GM18951 (cell line): ENCODE data around the gene HDAC11.

Experiments
- POLR2A ChIP-seq: IDR thresholded peaks from 4 replicates; pipeline ENCODE4 v1.6.1; 2011; ENCODE audit warnings: mild to moderate bottlenecking; ENCODE audit not compliant: insufficient read length, insufficient read depth; ENCODE audit errors: extremely low read depth
- in situ Hi-C: fragments of 300-500 bp; cut with MboI; formaldehyde crosslinking; loops from one replicate; pipeline ENCODE4 v1.12.0; 2022; ENCODE audit warnings: low sequenced_read_pairs, mixed read lengths, inconsistent platforms; ENCODE audit not compliant: unreplicated experiment

HDAC11 gene

GRCh38 chr3:13492048-13492447, 11.9 kb downstream of the HDAC11 start:
- in situ Hi-C loops, result no loop called here
- no peak for TF ChIP-seq POLR2A

- TF ChIP-seq POLR2A, result no peak
- in situ Hi-C loops, result no loop called here
Measured at GRCh38 chr3:13492976-13493866, 13.1 kb downstream of the HDAC11 start.

GRCh38 chr3:13493867-13494441, 13.8 kb downstream of the HDAC11 start:
- in situ Hi-C loops, result no loop called here
- TF ChIP-seq POLR2A, result no peak

GRCh38 chr3:13494463-13495350, 14.6 kb downstream of the HDAC11 start:
- no peak for TF ChIP-seq POLR2A
- in situ Hi-C loops, result loop anchor here (5.0 kb wide), 1 partner anchor 153 kb away; no protein-coding TSS in a partner anchor

- no peak for TF ChIP-seq POLR2A
- in situ Hi-C loops, result loop anchor here (5.0 kb wide), 1 partner anchor 152 kb away; no protein-coding TSS in a partner anchor
Measured at GRCh38 chr3:13495351-13495813, 15.3 kb downstream of the HDAC11 start.

GRCh38 chr3:13495921-13496723, 16.0 kb downstream of the HDAC11 start:
- TF ChIP-seq POLR2A, result no peak
- in situ Hi-C loops, result loop anchor here (5.0 kb wide), 1 partner anchor 151 kb away; no protein-coding TSS in a partner anchor

- TF ChIP-seq POLR2A, result no peak
- in situ Hi-C loops, result loop anchor here (5.0 kb wide), 1 partner anchor 150 kb away; no protein-coding TSS in a partner anchor
Measured at GRCh38 chr3:13496879-13497278, 16.8 kb downstream of the HDAC11 start.

GRCh38 chr3:13497386-13497785, 17.3 kb downstream of the HDAC11 start:
- TF ChIP-seq POLR2A, result no peak

GRCh38 chr3:13498354-13499060, 18.4 kb downstream of the HDAC11 start:
- in situ Hi-C loops, result loop anchor here (5.0 kb wide), 1 partner anchor 149 kb away; no protein-coding TSS in a partner anchor
- TF ChIP-seq POLR2A, result no peak

More at GRCh38 chr3:13497386-13497785, 17.3 kb downstream of the HDAC11 start:
- in situ Hi-C loops, result loop anchor here (5.0 kb wide), 1 partner anchor 150 kb away; no protein-coding TSS in a partner anchor

GRCh38 chr3:13499246-13499645, 19.1 kb downstream of the HDAC11 start:
- in situ Hi-C loops, result loop anchor here (5.0 kb wide), 1 partner anchor 148 kb away; no protein-coding TSS in a partner anchor

- in situ Hi-C loops, result no loop called here
- no peak for TF ChIP-seq POLR2A
Measured at GRCh38 chr3:13500133-13500885, 20.2 kb downstream of the HDAC11 start.

GRCh38 chr3:13501056-13501455, 20.9 kb downstream of the HDAC11 start:
- in situ Hi-C loops, result no loop called here
- no peak for TF ChIP-seq POLR2A
